ENCODE measurements around the gene SLC39A8.

DNA sequence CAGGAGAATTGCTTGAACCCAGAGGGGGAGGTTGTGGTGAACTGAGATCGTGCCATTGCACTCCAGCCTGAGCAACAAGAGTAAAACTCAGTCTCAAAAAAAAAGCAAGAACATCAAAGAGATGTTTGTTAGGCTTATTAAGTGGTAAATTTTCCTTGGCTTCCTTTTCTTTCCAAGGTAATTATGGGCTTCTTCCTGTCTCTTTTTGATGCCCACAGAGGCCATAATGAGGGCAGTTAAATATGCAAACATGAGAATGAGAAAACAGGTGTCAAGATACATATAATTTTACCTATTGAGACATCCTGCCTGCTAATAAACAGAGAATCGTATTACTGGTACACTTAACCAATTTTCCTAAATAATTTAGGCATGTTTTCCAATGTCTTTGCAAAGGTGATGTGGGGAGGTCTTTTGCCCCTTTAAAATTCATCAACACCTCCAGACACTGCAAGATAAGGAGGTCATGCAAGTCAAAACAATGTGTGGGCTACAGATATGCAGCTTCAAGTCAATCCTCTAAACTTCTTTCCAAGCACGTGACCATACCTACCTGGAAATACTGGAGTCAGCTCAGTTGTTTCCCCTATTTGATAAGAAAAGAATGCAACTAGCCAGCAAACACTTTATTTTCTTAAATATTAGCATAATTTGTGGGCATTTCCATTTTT is 2.7 kb downstream of the SLC39A8 start:
- TF ChIP-seq, protein P1, sequence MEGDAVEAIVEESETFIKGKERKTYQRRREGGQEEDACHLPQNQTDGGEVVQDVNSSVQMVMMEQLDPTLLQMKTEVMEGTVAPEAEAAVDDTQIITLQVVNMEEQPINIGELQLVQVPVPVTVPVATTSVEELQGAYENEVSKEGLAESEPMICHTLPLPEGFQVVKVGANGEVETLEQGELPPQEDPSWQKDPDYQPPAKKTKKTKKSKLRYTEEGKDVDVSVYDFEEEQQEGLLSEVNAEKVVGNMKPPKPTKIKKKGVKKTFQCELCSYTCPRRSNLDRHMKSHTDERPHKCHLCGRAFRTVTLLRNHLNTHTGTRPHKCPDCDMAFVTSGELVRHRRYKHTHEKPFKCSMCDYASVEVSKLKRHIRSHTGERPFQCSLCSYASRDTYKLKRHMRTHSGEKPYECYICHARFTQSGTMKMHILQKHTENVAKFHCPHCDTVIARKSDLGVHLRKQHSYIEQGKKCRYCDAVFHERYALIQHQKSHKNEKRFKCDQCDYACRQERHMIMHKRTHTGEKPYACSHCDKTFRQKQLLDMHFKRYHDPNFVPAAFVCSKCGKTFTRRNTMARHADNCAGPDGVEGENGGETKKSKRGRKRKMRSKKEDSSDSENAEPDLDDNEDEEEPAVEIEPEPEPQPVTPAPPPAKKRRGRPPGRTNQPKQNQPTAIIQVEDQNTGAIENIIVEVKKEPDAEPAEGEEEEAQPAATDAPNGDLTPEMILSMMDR (IDR thresholded peaks at IDR 0.05): no peak
- no peak for TF ChIP-seq POLR2A (IDR thresholded peaks at IDR 0.05)

Data from uterus (tissue), 2 donors.